Smooth muscle cell (in vitro differentiated cells): ENCODE data around the gene TPD52L2. TPM values are rescaled to one million over a fixed set of nuclear protein-coding genes. Genes with fewer than 3 reads are reported as not detected.

ENCODE experiments used
- DNase-seq: peaks from one replicate; lab custom pipeline; 2025; ENCODE audit not compliant: unreplicated experiment; lab: John Stamatoyannopoulos, UW
- H2AFZ ChIP-seq: fragments of 200-600 bp; sonication (generic); 2 replicates; pipeline ENCODE4 v1.6.0; 2016; ENCODE audit warnings: antibody characterized with exemption, low read depth, mild to moderate bottlenecking
- H3F3A ChIP-seq: fragments of 200-600 bp; sonication (generic); 2 replicates; pipeline ENCODE4 v1.6.0; 2017; ENCODE audit warnings: antibody characterized with exemption, low read depth
- H3K27ac ChIP-seq: fragments of 200-600 bp; sonication (generic); 2 replicates; pipeline ENCODE4 v1.5.1; 2016; ENCODE audit warnings: low read depth, mild to moderate bottlenecking
- H3K27me3 ChIP-seq: fragments of 200-600 bp; sonication (generic); 2 replicates; pipeline ENCODE4 v1.6.1; 2016; ENCODE audit warnings: low read depth, mild to moderate bottlenecking
- H3K36me3 ChIP-seq: fragments of 200-600 bp; sonication (generic); 2 replicates; pipeline ENCODE4 v1.5.1; 2016; ENCODE audit warnings: low read depth
- H3K4me1 ChIP-seq: fragments of 200-600 bp; sonication (generic); 2 replicates; pipeline ENCODE4 v1.5.1; 2016; ENCODE audit warnings: low read depth
- H3K4me2 ChIP-seq: fragments of 200-600 bp; sonication (generic); 2 replicates; pipeline ENCODE4 v1.6.0; 2016; ENCODE audit warnings: mild to moderate bottlenecking
- H3K4me3 ChIP-seq: fragments of 200-600 bp; sonication (generic); 2 replicates; pipeline ENCODE4 v1.5.1; 2016; ENCODE audit warnings: mild to moderate bottlenecking
- H3K79me2 ChIP-seq: fragments of 200-600 bp; sonication (generic); 2 replicates; pipeline ENCODE4 v1.6.0; 2016; ENCODE audit warnings: low read depth, mild to moderate bottlenecking
- H3K9ac ChIP-seq: fragments of 200-600 bp; sonication (generic); 2 replicates; pipeline ENCODE4 v1.6.0; 2016; ENCODE audit warnings: low read depth
- H3K9me3 ChIP-seq: fragments of 200-600 bp; sonication (generic); replicated peaks from 2 replicates; pipeline ENCODE4 v1.5.1; 2016; ENCODE audit warnings: low read depth
- H4K20me1 ChIP-seq: fragments of 200-600 bp; sonication (generic); 2 replicates; pipeline ENCODE4 v1.6.0; 2016; ENCODE audit warnings: low read depth
- CTCF ChIP-seq: fragments of 200-600 bp; sonication (generic); IDR thresholded peaks from 2 replicates; pipeline ENCODE4 v1.5.1; 2017; ENCODE audit warnings: borderline replicate concordance, mild to moderate bottlenecking, antibody characterized with exemption; ENCODE audit not compliant: insufficient read depth, poor library complexity, severe bottlenecking
- WGBS: methylation state at CpG from one replicate; pipeline ENCODE4 v1.1.7; 2016; ENCODE audit warnings: low lambda C conversion rate; 5-methylcytosine and 5-hydroxymethylcytosine counted together
- polyA plus RNA-seq: library from polyadenylated mRNA; unstranded; fragments of >200 nt; fragmentation: Nextera tagmentation; extraction: Ambion mirVana; gene quantifications from 2 replicates; pipeline ENCODE4 v1.2.1, GENCODE V29; 2016
- total RNA-seq: library from RNA; depleted of rRNA; stranded (reverse); fragments of >200 nt; gene quantifications from 2 replicates; pipeline ENCODE4 v1.2.3, GENCODE V29; 2014

The TPD52L2 gene
- total and polyA plus RNA-seq, 2 experiments from 2014 or later, result 74.4 to 93.8 TPM

- H3K36me3 ChIP-seq, result no peaks in the 10 kb centered on the region
- no peak overlapping the region for H3K27ac ChIP-seq
- no peak for TF ChIP-seq CTCF
- H3K27me3 ChIP-seq, result no peaks in the 10 kb centered on the region
- no peak overlapping the region for H2AFZ ChIP-seq
- 66% methylated on average over 22 of the region's 22 CpGs for WGBS
- H3K9ac ChIP-seq, result no peak overlapping the region
- no peak overlapping the region for H3K4me2 ChIP-seq
- DNase-seq, result no peak
- H3K79me2 ChIP-seq, result no peaks in the 10 kb centered on the region
- no peak overlapping the region for H3K4me3 ChIP-seq
- H3K4me1 ChIP-seq, result peaks cover 31% of the 10 kb centered on the region
- H4K20me1 ChIP-seq, result no peaks in the 10 kb centered on the region
- H3F3A ChIP-seq, result no peaks in the 10 kb centered on the region
- H3K9me3 ChIP-seq, result no peaks in the 10 kb centered on the region
Observed at GRCh38 chr20:63856098-63856511, 9.0 kb upstream of the TPD52L2 start.

- Histone ChIP-seq H3K36me3 (no peaks in the 10 kb centered on the region), H3K4me1 (peaks cover 31% of the 10 kb centered on the region), H3K27me3 (no peaks in the 10 kb centered on the region), H3F3A (no peaks in the 10 kb centered on the region), H3K27ac (no peak overlapping the region), H3K4me2 (no peak overlapping the region), H3K9ac (no peak overlapping the region), H4K20me1 (no peaks in the 10 kb centered on the region), H2AFZ (no peak overlapping the region), H3K9me3 (no peaks in the 10 kb centered on the region), H3K4me3 (no peak overlapping the region), H3K79me2 (no peaks in the 10 kb centered on the region)
- no peak for DNase-seq
- 74% methylated on average over 14 of the region's 14 CpGs for WGBS
- TF ChIP-seq CTCF, result no peak
Observed at GRCh38 chr20:63857764-63858392, 7.2 kb upstream of the TPD52L2 start.

GRCh38 chr20:63858393-63859165 is 6.5 kb upstream of the TPD52L2 start:
- no peaks in the 10 kb centered on the region for H4K20me1 ChIP-seq
- no peak for DNase-seq
- H3K79me2 ChIP-seq, result no peaks in the 10 kb centered on the region
- H3K9ac ChIP-seq, result no peak overlapping the region
- no peaks in the 10 kb centered on the region for H3F3A ChIP-seq
- no peak overlapping the region for H3K27ac ChIP-seq
- H2AFZ ChIP-seq, result no peak overlapping the region
- H3K4me2 ChIP-seq, result peak overlapping the region; percentile 28
- H3K4me3 ChIP-seq, result no peak overlapping the region
- WGBS, result 28% methylated on average over 12 of the region's 12 CpGs
- H3K36me3 ChIP-seq, result no peaks in the 10 kb centered on the region
- H3K27me3 ChIP-seq, result no peaks in the 10 kb centered on the region
- no peak for TF ChIP-seq CTCF
- H3K4me1 ChIP-seq, result peaks cover 31% of the 10 kb centered on the region
- no peaks in the 10 kb centered on the region for H3K9me3 ChIP-seq
